ENCODE measurements around the gene CYSRT1.

DNA sequence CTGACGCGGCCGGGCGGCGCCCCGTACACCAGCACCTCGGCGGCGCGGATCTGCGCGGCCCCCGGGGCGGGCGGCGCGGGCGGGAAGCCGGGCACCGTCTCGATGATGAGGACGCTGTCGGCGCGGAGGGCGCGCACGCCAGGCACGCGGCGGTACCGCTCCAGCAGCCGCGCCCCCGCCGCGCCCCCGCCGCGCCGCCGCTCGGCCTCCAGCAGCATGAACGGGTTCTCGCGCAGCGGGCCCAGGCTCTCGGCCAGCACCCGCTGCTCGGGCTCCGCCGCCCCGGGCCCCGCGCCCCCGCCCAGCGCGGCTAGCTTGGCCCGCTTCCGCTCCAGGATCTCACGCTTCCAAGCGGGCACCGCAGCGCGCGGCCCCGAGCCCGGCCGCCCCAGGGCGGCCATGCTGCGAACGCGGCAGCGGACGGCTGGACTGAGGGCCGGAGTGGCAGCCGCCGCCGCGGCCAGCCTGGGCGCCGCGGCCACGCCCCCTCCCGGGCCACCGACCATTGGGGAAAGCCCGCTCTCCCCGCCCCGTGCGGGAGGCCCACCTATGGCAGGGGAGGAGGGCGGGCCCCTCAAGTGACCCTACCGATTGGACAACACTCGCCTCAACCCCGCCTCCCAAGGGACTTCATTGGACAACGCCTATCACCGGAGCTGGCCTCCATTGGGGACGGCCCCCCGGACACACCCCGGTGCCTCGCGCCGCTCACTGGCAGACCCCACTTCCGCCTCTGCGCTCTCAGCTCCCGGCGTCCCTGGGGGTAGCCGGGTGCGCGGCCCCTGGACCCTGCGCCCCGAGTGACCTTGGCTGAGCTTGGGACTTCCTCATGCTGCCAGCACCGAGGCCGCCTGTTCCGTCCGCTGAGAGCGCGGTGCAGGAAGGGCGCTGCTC lies 24.4 kb upstream of the CYSRT1 start, which contains the start of gene TPRN:
- TF ChIP-seq, protein P1, sequence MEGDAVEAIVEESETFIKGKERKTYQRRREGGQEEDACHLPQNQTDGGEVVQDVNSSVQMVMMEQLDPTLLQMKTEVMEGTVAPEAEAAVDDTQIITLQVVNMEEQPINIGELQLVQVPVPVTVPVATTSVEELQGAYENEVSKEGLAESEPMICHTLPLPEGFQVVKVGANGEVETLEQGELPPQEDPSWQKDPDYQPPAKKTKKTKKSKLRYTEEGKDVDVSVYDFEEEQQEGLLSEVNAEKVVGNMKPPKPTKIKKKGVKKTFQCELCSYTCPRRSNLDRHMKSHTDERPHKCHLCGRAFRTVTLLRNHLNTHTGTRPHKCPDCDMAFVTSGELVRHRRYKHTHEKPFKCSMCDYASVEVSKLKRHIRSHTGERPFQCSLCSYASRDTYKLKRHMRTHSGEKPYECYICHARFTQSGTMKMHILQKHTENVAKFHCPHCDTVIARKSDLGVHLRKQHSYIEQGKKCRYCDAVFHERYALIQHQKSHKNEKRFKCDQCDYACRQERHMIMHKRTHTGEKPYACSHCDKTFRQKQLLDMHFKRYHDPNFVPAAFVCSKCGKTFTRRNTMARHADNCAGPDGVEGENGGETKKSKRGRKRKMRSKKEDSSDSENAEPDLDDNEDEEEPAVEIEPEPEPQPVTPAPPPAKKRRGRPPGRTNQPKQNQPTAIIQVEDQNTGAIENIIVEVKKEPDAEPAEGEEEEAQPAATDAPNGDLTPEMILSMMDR (IDR thresholded peaks at IDR 0.05; ENCODE audit: insufficient read depth, low read depth, low read length): no peak
- no peak for TF ChIP-seq EZH2 (IDR thresholded peaks at IDR 0.05; ENCODE audit: insufficient read depth, low read length)
